Measurements from ENCODE around the gene SPAG6.

DNA sequence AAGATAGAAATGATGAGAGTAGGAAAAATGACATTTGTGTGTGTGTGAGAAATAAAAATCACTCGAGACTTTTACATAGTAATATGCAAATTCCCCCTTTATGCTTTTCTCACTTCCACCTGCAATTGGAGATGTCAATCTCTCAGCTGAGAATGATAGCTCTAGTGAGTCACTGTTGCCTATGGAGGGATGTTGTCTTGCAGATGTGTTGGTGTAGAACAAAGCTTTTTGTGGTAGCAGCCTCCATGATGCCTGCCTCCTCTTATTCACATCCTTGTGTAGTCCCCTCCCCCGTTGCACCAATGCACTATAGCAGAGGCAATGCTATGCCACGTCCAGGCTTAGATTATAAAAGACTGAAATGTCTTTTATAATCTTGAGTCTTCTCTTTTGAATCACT, 33.8 kb downstream of the SPAG6 start:
- TF ChIP-seq EZH2 (IDR thresholded peaks at IDR 0.05; ENCODE audit: borderline replicate concordance, low read depth, low read length, severe bottlenecking) (no peak), CTCF (IDR thresholded peaks at IDR 0.05; ENCODE audit: borderline replicate concordance, extremely low read depth, low read length, poor library complexity, severe bottlenecking) (no peak)
